ENCODE data around the gene IL31RA.
"Not testable (repeated sequence)": the region's sequence is repeated elsewhere in the genome, so short reads cannot be mapped to it uniquely, and the experiment has no call there.

The IL31RA gene

DNA sequence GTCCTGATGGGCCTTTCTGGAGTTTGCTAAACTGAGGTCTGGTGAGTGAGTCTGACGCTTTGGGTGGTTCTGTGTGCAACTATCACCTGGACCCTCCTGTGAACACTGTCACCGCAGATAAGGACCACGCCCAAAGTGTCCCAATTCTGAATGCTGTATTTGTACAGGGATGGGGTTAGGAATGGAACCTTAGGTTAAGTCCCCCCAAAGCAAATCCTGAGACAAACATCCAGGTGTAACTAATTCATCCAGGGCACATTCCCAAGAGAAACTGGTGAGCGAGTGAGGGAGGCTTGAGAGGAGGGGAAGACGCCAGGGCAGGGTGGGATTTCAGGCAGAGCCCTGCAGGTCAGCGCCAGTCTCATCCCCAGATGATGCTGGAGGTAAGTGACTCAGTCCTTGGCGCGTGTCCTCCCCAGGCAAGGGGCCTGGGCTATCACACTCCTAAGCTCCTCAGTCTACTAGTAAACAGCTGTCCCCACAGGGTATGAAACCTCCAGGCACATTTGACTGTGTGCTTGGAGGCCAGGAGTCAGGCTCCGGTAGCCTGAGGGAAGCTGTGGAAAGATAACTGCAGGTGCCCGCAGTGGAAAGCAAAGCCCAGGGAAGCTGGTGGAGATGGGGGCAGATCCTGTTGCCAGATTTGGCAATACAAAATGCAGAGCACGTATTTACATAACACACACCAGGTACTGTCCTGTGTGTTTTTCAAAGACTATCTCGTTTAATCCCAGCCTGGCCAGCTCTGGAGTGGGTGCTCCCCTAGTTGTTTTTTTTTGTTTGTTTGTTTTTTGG lies 76.9 kb downstream of the IL31RA start:
- no peak for DNase-seq

DNA sequence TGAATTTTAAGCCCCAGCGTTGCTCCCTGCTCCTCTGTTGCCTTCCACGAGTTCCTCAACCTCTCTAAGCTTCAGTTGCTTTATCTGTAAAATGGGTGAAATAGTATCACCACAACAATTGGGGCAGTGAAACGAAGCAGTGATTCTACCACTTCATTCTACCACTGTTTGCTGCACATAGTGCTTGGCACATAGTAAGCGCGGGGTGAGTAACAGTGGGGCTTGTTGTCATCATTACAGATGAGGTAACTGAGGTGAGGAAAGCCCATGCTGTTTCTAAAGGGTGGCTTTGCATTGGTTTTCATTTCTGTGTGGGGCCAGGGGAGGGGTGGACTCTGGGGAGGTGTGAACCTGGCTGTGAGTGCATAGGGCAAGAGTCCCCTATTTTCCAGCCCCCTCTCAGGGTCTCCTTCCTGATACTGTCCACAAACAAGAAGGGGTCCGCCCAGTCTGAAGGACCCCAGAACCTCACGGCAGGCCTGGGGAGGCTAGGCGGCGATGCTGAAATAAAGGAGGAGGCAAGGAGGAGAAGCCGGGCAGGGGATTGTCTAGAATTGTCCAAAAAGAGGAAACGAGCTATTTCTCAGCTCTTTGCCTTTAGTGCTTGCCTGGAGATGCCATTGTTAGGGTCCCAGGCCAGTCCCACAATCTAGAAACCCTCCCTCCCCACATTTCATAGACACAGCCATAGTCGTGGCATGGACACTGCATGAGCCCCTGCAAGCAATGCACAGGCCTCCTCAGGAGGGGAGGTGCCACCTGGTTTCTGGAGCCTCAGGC lies 78.1 kb downstream of the IL31RA start:
- DNase-seq, result peak; percentile 45

DNA sequence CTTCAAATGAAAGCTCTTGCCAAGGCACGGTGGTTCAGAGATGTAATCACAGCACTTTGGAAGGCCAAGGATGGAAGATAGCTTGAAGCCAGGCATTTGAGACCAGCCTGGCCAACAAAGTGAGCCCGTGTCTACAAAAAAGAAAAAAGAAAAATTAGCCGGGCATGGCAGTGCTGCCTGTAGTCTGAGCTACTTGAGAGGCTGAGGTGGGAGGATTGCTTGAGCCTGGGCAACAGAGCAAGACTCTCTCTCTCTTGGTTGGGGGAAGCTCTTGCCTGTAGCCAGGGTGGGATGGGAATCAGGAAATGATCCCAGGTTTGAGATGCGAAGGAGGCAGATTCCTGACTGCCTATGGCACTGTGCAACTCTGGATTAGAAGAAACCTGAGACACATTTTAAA lies 81.5 kb downstream of the IL31RA start:
- no peak for DNase-seq

DNA sequence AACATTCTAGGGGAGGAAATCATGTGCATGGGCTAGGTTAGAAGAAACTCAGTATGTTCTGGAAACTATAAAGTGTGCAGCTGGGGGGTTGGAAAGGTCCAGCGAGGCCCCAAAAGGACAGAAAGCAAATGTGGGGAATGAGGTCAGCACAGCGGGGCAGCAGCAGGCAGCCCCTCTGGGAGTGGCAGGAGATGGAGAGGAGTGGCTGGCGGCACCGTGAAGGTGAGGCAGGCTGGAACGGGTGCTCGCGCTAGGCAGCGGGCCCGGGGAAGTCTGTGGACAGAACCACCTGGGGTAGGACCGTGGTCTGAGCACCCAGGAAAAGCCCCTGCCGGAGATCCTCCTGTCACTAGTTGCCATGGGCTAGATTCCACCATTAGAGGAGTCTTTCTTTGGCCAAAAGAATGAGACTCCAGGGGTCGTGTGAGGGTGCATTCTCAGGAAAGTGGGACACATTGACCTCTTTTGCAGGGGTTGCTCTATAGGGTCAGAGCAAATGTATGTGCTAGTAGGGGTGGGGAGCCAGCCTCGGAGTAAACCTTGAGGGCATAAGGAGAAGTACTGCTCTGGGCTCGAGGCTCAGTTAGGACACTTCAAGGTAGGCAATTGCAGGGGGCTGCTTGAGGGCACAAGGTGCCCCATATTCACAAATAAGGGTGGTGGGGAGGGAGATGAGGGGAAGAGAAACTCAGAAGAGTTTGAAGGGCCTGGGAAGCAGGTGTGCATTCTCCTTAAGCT lies 82.4 kb downstream of the IL31RA start:
- no peak for DNase-seq

DNA sequence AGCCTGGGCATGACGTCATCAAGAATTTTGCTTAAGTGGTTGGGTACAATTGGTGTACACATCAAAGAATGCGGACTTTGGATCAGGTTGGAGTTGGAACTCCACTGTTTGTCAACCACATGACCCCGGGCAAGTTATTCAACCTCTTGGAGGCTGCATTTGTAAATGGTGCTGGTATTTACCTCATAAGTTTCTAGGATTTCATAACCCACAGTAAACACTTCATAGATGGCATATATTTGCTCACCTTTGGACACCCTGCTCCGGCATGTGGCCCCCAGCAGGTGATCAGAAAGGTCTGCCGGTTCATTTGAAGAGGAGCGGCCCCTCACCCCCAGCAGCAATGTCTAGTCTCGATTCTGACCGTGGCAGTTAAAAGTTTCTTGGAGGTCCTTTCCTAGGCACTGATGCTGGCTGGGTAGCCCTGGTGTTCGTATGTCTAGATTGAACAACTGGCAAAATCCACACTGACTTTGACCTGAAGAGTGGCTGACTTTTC lies 83.0 kb downstream of the IL31RA start:
- no peak for DNase-seq

DNA sequence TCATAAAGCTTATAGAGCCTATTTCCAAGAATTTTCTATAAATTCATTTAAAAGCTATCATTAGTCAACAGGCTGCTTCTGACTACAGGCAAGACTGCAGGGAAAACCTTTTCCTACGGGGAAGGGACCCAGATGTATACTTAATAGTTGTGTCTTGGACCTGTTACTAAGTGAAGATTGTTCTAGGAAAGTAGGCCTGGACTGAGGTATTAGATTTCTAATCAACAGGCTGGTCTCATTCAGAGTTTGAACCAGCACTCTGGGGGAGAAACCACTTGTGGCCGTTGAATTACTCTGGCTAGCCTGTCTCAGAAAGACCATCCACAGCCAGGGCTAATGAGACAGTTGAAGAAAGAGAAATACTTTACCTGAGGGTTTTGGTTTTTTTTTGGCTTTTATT lies 83.6 kb downstream of the IL31RA start:
- DNase-seq, result no peak

DNA sequence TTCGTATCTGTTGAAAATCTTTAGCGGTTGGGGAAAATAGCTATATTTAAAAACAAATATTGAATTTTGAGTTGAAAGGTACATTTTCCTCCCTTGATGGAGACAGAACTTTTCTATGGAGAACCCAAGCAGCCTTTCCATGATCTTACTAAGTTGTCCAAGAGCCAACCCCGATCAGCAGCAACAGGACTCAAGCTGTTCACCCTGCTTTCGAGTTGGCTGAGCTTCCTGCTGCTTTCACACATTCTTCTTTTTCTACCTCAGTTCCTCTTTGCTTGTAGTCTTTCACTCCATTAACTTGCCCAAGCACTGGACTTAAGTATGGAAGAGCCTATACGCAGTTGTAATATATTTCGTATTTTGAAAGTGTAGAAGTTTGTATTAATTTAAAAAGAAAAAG lies 84.2 kb downstream of the IL31RA start:
- no peak for DNase-seq

DNA sequence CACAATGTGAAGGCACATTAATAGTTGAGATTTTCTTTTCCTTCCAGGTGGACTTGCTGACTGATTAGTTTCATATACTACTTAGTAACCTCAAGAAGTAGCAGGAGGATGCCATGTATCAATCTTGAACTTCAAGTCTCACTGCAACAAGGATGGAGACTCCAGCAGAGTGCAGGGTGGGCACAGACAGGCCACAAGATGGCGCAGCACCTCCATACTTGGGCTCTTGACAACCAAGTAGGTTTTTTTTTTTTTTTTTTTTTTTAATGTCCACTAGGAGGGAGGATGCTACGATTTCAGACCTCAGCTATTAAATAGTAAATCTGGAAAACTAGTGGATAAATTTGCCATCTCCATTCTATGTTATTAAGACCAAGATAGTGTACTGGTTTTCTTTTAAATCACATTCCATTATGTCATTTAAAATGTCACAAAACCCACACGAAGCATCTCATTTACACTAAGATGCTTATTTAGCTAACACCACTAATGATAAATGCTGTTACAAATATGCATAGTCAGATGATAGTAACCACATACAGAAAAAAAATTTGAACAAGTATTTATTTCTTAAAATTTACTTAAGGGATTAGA lies 85.0 kb downstream of the IL31RA start:
- peak; percentile 77 for DNase-seq

DNA sequence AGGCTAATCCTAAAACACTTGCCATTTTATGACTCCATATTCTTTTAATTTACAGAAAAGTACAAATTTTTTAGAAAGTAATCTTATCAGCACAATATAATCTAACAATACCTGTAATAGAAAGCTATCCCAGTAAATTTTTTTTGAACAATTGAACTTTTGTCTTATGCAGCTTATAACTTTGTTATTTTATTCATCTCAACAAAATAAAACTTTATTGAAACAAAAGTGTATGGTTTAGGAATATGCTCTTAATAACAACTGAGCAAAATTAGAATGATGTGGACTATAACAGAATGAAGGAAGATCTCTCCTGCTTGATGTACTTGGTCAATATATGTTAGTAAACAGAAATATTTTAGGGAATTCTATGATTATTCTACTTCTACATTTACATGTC lies 86.4 kb downstream of the IL31RA start:
- DNase-seq, result not testable (repeated sequence)

DNA sequence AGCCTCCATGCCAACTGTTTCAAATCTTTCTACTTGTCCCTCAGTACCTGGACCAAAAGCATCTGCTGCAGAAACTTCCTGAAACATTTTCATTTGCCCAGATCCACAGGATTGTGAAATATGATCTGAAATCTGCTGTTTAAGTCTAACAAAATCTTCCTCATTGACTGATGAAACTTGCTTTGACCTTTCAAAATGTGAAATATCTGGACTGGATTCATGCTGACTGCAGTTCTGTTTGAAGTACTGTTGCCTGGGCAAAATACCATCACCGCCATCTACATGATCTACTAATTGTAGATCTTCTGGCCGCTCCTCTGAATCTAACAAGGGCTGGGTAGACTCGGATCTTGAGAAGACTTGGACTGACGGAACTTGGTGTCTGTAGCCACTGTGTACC lies 90.0 kb downstream of the IL31RA start:
- DNase-seq, result not testable (repeated sequence)

DNA sequence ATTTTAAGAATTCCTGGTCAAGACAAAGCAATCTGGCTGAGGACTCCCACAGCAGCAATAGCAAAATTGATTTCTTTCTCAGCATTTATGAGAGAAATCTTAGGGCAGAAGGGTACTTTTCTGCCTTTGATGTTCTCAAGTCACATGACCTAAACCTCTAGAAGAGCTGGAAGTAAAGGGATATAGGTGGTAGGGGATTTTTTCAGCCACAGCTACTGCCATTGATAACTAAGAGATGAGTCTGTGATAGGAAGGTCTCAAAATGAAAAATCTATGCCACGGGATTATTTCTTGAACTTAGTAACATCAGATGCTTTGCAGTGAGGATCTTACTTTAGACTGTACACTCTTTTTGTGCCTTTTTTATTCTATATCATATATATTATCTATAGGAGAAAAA lies 108.1 kb downstream of the IL31RA start:
- no peak for DNase-seq

DNA sequence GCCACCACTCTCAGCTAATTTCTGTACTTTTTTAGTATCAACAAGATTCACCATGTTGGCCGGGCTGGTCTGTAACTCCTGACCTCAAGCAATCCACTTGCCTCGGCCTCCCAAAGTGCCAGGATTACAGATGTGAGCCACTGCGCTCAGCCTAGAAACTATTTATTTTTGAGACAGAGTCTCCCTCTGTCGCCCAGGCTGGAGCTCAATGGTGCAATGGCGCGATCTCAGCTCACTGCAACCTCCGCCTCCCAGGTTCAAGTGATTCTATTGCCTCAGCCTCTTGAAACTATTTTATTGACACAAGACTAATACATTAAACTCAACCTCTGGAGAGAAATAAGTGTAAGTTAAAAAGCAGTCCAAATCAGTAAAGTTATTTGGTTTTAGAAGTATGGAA lies 109.6 kb downstream of the IL31RA start:
- DNase-seq, result no peak

DNA sequence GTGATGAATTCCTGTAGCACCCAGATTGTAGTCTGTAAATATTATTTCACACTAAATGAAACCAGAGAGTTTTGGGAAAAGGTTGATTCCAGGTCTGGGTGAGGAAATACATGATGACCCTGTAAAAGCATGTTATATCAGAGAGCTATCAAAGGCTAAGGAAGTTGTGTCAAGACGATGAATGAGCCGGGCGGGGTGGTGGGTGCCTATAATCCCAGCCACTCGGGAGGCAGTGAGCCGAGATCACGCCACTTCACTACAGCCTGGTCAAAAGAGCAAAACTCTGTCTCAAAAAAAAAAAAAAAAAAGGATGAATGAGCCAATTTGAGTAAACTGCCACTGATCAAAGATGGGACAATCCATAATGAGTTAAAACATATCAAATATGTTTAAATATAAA lies 114.4 kb downstream of the IL31RA start:
- no peak for DNase-seq

DNA sequence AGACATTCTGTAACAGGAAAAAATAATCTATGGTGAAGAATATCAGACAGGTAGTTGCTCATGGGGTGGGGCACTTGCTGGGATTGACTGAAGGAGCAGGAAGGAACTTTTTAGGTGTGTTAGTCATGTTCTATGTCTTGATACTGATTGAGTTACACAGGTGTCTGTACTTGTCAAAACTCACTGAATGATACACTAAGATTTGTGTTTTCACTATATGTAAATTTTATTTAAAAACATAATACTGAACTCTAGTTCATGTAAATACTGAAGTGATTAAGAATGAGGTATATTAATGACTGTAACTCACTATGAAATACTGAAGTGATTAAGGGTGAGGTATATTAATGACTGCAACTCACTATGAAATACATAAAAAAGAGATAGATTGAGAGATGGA lies 115.1 kb downstream of the IL31RA start:
- DNase-seq, result no peak

DNA sequence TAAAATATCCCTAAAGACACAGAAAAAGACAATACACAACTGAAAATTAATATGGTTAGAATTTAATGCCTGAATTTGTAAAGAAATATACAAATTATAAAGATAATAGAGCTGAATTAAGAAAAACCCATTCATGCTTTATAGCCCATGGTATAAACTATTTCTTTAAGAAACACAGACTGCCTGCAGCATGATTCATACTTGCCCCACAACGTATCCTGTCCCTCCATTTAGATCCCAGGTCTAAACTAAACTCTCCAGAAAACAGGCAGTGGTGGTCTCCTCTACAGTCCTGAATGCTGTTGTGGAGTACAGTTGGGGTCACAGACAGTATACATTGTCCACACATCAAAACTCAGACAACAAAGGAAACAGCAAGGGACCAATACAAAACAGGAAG lies 118.8 kb downstream of the IL31RA start:
- no peak for DNase-seq
